ENCODE data around the gene CXorf38.

DNA sequence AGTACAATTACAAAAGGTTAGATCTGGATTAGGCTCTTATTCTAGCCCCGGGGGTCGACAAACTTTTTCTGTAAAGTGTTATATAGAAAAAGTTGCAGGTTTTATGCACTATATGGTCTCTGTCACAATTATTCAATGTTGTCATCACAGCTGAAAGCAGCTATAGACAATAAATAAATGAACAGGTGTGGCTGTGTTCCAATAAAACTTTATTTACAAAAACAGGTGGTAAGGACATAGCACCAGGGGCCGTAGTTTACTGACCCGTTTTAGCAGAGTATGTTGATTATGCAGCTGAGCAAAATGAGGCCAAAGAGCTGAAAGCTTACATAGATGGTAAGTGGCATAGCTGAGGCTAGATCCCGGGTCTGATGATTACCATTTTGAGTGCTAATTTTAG lies 13.0 kb upstream of the CXorf38 start:
- no peak for TF ChIP-seq CTCF (IDR thresholded peaks at IDR 0.05)
- no peak for TF ChIP-seq EZH2 (IDR thresholded peaks at IDR 0.05; ENCODE audit: borderline replicate concordance, insufficient read depth, low read depth, low read length, poor library complexity, severe bottlenecking)

Data from B cell (primary cell).